ENCODE measurements around the gene ITSN1. TPM values are rescaled to one million over a fixed set of nuclear protein-coding genes. Genes with fewer than 3 reads are reported as not detected.
"Not testable (repeated sequence)": the region's sequence is repeated elsewhere in the genome, so short reads cannot be mapped to it uniquely, and the experiment has no call there.

ITSN1 gene
- total and polyA plus RNA-seq, 2 of the 13 experiments (the other 11 are each of a cell fraction or from before 2014, with no cell fraction given) = 26.1 to 33.8 TPM

- TF ChIP-seq SP5 (CRISPR knock-in tag; IDR thresholded peaks at IDR 0.05; ENCODE audit: borderline replicate concordance, low read depth) (no peak), ZNF768 (CRISPR knock-in tag; IDR thresholded peaks at IDR 0.05) (no peak)
Observed at GRCh38 chr21:33618407-33618806, 23.9 kb upstream of the ITSN1 start (continued).

- TF ChIP-seq GFI1 (CRISPR knock-in tag; IDR thresholded peaks at IDR 0.05; ENCODE audit: borderline replicate concordance) = no peak
- TF ChIP-seq ZNF772 (CRISPR knock-in tag; IDR thresholded peaks at IDR 0.05) = no peak
- Histone ChIP-seq H3K9me3 (ENCODE audit: low read length) (no peaks in the 10 kb centered on the region), H3K27ac (ENCODE audit: extremely low read length, insufficient read depth, low read length) (no peak overlapping the region), H3K36me3 (replicated peaks in 1 of 2; ENCODE audit: control insufficient read depth in 1 of 2, insufficient read depth in 2 of 2, low read length in 2 of 2) (peaks cover 1 to 13% of the 10 kb centered on the region in 2 experiments; a peak in 3 of 5 replicates), H3K4me3 (replicated peaks in 1 of 3; ENCODE audit: insufficient read depth in 1 of 3, low read depth in 2 of 3, low read length in 3 of 3) (no peak overlapping the region), H2AFZ (ENCODE audit: low read length) (no peak overlapping the region), H3K27me3 (ENCODE audit: control insufficient read depth in 1 of 2, insufficient read depth in 2 of 2, low read length in 2 of 2) (no peaks in the 10 kb centered on the region), H4K20me1 (ENCODE audit: insufficient read depth, low read length) (no peaks in the 10 kb centered on the region), H3K9ac (ENCODE audit: insufficient read depth, low read depth, low read length) (no peak overlapping the region), H3K4me2 (ENCODE audit: low read depth, low read length) (no peak overlapping the region), H3K79me2 (ENCODE audit: insufficient read depth, low read length) (no peaks in the 10 kb centered on the region), H3K4me1 (ENCODE audit: insufficient read depth, low read length) (no peaks in the 10 kb centered on the region)
- in situ Hi-C loops (cut with HindIII; ENCODE audit: extremely low pct_ligation_motif_present, low pct_unique_long_range_greater_than_20kb) = no loop called here
- FAIRE-seq (no peak), DNase-seq (ENCODE audit: low spot score) (no peak), ATAC-seq (no peak)
- intact Hi-C loops (cut with micrococcal nuclease; ENCODE audit: unreplicated experiment) = no loop called here
- BruUV-seq (replicated peaks) = no TSS peak
- WGBS (ENCODE audit: low lambda C conversion rate) = 96% methylated on average over 4 of the region's 4 CpGs
- ChIA-PET POLR2A (no interaction called here), CTCF (ENCODE audit: low intra/inter-chr PET ratio, low total read pairs) (no interaction called here)
Observed at GRCh38 chr21:33619726-33620125, 22.6 kb upstream of the ITSN1 start.

GRCh38 chr21:33622253-33622652, 20.0 kb upstream of the ITSN1 start:
- no peak for ATAC-seq
- CTCF ChIA-PET (ENCODE audit: low intra/inter-chr PET ratio, low total read pairs) = no interaction called here
- in situ Hi-C loops (cut with HindIII; ENCODE audit: extremely low pct_ligation_motif_present, low pct_unique_long_range_greater_than_20kb) = no loop called here
- no peak for DNase-seq (ENCODE audit: low spot score)
- FAIRE-seq = no peak
- Histone ChIP-seq H3K27me3 (ENCODE audit: control insufficient read depth in 1 of 2, insufficient read depth in 2 of 2, low read length in 2 of 2) (no peaks in the 10 kb centered on the region), H3K9me3 (ENCODE audit: low read length) (no peaks in the 10 kb centered on the region), H3K4me1 (ENCODE audit: insufficient read depth, low read length) (no peaks in the 10 kb centered on the region), H4K20me1 (ENCODE audit: insufficient read depth, low read length) (no peaks in the 10 kb centered on the region), H3K79me2 (ENCODE audit: insufficient read depth, low read length) (no peaks in the 10 kb centered on the region), H3K4me3 (replicated peaks in 1 of 3; ENCODE audit: insufficient read depth in 1 of 3, low read depth in 2 of 3, low read length in 3 of 3) (no peak overlapping the region), H3K9ac (ENCODE audit: insufficient read depth, low read depth, low read length) (no peak overlapping the region), H3K36me3 (replicated peaks in 1 of 2; ENCODE audit: control insufficient read depth in 1 of 2, insufficient read depth in 2 of 2, low read length in 2 of 2) (peaks cover 1 to 13% of the 10 kb centered on the region in 2 experiments; a peak in 3 of 5 replicates), H3K4me2 (ENCODE audit: low read depth, low read length) (no peak overlapping the region), H3K27ac (ENCODE audit: extremely low read length, insufficient read depth, low read length) (no peak overlapping the region), H2AFZ (ENCODE audit: low read length) (no peak overlapping the region)
- no peak for TF ChIP-seq FOXJ3 (CRISPR knock-in tag; IDR thresholded peaks at IDR 0.05; ENCODE audit: borderline replicate concordance)
- POLR2A ChIA-PET = no interaction called here
- intact Hi-C loops (cut with micrococcal nuclease; ENCODE audit: unreplicated experiment) = no loop called here
- no TSS peak for BruUV-seq (replicated peaks)

GRCh38 chr21:33626151-33626550, 16.1 kb upstream of the ITSN1 start:
- POLR2A ChIA-PET; CTCF ChIA-PET (ENCODE audit: low intra/inter-chr PET ratio, low total read pairs); H3K4me1 ChIP-seq (ENCODE audit: insufficient read depth, low read length); H3K27me3 ChIP-seq (ENCODE audit: control insufficient read depth in 1 of 2, insufficient read depth in 2 of 2, low read length in 2 of 2); H3K9me3 ChIP-seq (ENCODE audit: low read length); H2AFZ ChIP-seq (ENCODE audit: low read length); H3K79me2 ChIP-seq (ENCODE audit: insufficient read depth, low read length); intact Hi-C loops (cut with micrococcal nuclease; ENCODE audit: unreplicated experiment); H3K4me3 ChIP-seq (replicated peaks in 1 of 3; ENCODE audit: insufficient read depth in 1 of 3, low read depth in 2 of 3, low read length in 3 of 3); H3K27ac ChIP-seq (ENCODE audit: extremely low read length, insufficient read depth, low read length); BruUV-seq (replicated peaks); FAIRE-seq; H3K9ac ChIP-seq (ENCODE audit: insufficient read depth, low read depth, low read length); DNase-seq (ENCODE audit: low spot score); in situ Hi-C loops (cut with HindIII; ENCODE audit: extremely low pct_ligation_motif_present, low pct_unique_long_range_greater_than_20kb); H3K4me2 ChIP-seq (ENCODE audit: low read depth, low read length); ATAC-seq; H4K20me1 ChIP-seq (ENCODE audit: insufficient read depth, low read length): not testable (repeated sequence)
- 96% methylated on average over 7 of the region's 7 CpGs for WGBS (ENCODE audit: low lambda C conversion rate)
- H3K36me3 ChIP-seq (replicated peaks in 1 of 2; ENCODE audit: control insufficient read depth in 1 of 2, insufficient read depth in 2 of 2, low read length in 2 of 2) = peaks cover 0 to 23% of the 10 kb centered on the region in 2 experiments; a peak in 3 of 5 replicates
